A549 treated with ZK216348 at 1 μM for 4 hours (cell line): ENCODE results near the gene ITPRIPL1. TPM values are rescaled to one million over a fixed set of nuclear protein-coding genes. Genes with fewer than 3 reads are reported as not detected.

ENCODE experiments used
- total RNA-seq: library from RNA; stranded (reverse); fragments of 200-300 nt; extraction: Qiagen RNA extraction; gene quantifications from 5 replicates; pipeline ENCODE4 v1.2.3, GENCODE V29; 2022; ENCODE audit warnings: low read depth

ITPRIPL1 gene
- not detected in 5 replicates for total RNA-seq

GRCh38 chr2:96325041-96325883 is at the start of gene ITPRIPL1:
Gene ITPRIPL1 (plus strand): TSS chr2:96325317. CDS start chr2:96325840, 523 bp downstream.

GRCh38 chr2:96305091-96305978 is 19.8 kb upstream of the ITPRIPL1 start, which contains the start of gene SNRNP200:
Gene SNRNP200 (minus strand): TSS chr2:96305546. CDS start chr2:96305437, 109 bp downstream.

Other genes with a start within 250 kb of the ITPRIPL1 start
- 0.04 to 0.06 TPM in 2 of 5 replicates, not detected in the others for gene ADRA2B, start 208.7 kb upstream of the ITPRIPL1 start, total RNA-seq
- not detected in 5 replicates for gene ASTL, start 186.8 kb upstream of the ITPRIPL1 start, total RNA-seq
- gene DUSP2, start 179.9 kb upstream of the ITPRIPL1 start, total RNA-seq = 0.22 to 0.56 TPM (median 0.54 TPM) in 4 of 5 replicates, not detected in the other
- 83.5 to 103 TPM (median 95.6 TPM) in 5 replicates for gene STARD7, start 116.5 kb upstream of the ITPRIPL1 start, total RNA-seq
- 30.8 to 52.8 TPM (median 47.3 TPM) in 5 replicates for gene TMEM127, start 59.3 kb upstream of the ITPRIPL1 start, total RNA-seq
- gene CIAO1, start 59.1 kb upstream of the ITPRIPL1 start, total RNA-seq = 54.5 to 92.9 TPM (median 87.8 TPM) in 5 replicates
- gene SNRNP200, start 19.8 kb upstream of the ITPRIPL1 start, total RNA-seq = 91.2 to 133 TPM (median 126 TPM) in 5 replicates
- gene NCAPH, start 10.4 kb downstream of the ITPRIPL1 start, total RNA-seq = 39.9 to 46.3 TPM (median 43.7 TPM) in 5 replicates
- gene NEURL3, start 180.0 kb downstream of the ITPRIPL1 start, total RNA-seq = 0.82 to 1.2 TPM (median 1.0 TPM) in 5 replicates
- 4.6 to 7.9 TPM (median 7.1 TPM) in 5 replicates for gene ARID5A, start 211.4 kb downstream of the ITPRIPL1 start, total RNA-seq